Gastrocnemius medialis (tissue), 4 donors: ENCODE data around the gene SEC23A.

Experiments
- CTCF ChIP-seq, 5 experiments: fragments of 450-650 bp in 3 of 5; fragments of 200-600 bp in 2 of 5; sonication (generic) in 2 of 5; IDR thresholded peaks in 4 of 5; conservative IDR thresholded peaks in 1 of 5; 1 replicate in 4 of 5; 2 replicates in 1 of 5; pipeline ENCODE4 v1.5.1; 2016 to 2019; ENCODE audit warnings: antibody characterized with exemption in 5 of 5, mild to moderate bottlenecking in 3 of 5, moderate library complexity in 3 of 5
- POLR2A ChIP-seq, 2 donors: fragments of 450-650 bp; IDR thresholded peaks; one replicate each; pipeline ENCODE4 v1.6.1; 2017; ENCODE audit warnings: antibody characterized with exemption in 2 of 2, mild to moderate bottlenecking in 2 of 2, moderate library complexity in 2 of 2

DNA sequence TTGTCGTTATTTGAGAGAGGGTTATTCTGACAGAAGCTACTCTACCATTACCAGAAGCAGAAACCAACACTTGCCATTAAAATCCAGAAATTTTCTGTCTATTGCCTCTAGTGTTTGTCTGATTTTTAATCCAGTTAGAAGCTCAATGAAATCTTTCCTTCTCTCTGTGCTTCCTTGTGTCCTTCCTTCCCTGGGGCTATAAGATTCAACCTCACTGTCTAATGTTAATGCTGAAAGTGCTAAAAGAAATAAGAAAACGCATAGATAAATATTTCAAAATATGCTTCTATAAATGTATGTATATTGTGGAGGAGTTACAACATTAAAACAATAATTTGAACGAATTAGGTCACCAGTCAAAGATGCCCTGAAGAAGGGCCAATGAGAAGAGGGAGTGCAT lies 120.8 kb downstream of the SEC23A start:
- TF ChIP-seq POLR2A (IDR thresholded peaks at IDR 0.05) (no peak), CTCF (IDR thresholded peaks at IDR 0.05 in 4 of 5, conservative IDR thresholded peaks at IDR 0.05 in 1 of 5) (no peak)
